B cell (primary cell): ENCODE measurements around the gene UBAC2. TPM values are rescaled to one million over a fixed set of nuclear protein-coding genes. Genes with fewer than 3 reads are reported as not detected.

Experiments used
- ATAC-seq: fragments of 200-7000 bp; cut with Tn5 transposase; one replicate; pipeline ENCODE4 v1.10.0; 2021; ENCODE audit warnings: low read depth, mild to moderate bottlenecking, moderate number of reproducible peaks, moderate library complexity
- CTCF ChIA-PET: fragments of 350-600 bp; sonication (Branson Sonifier 250); formaldehyde crosslinking; loops from one replicate; lab custom pipeline; 2021; ENCODE audit warnings: antibody characterized with exemption, inconsistent platforms; lab: Charles Lee
- POLR2A ChIA-PET: fragments of 350-600 bp; sonication (Branson Sonifier 250); formaldehyde crosslinking; loops from one replicate; lab custom pipeline; 2021; ENCODE audit warnings: antibody characterized with exemption; lab: Charles Lee
- DNase-seq: peaks from one replicate; pipeline ENCODE4 v3.0.0; 2013
- H2AFZ ChIP-seq: 2 replicates; pipeline ENCODE4 v1.6.1; 2012; ENCODE audit warnings: mild to moderate bottlenecking, low read depth, low read length; ENCODE audit not compliant: insufficient read depth, poor library complexity, severe bottlenecking
- H3K27ac ChIP-seq, 2 donors: 1 replicate in 1 of 2; 2 replicates in 1 of 2; pipeline ENCODE4 v1.5.1; 2012 to 2013; ENCODE audit warnings: low read length in 2 of 2, mild to moderate bottlenecking in 2 of 2, moderate library complexity in 1 of 2
- H3K27me3 ChIP-seq, 4 experiments: fragments of 200-600 bp in 1 of 4; sonication (generic) in 1 of 4; replicated peaks in 1 of 4; 1 replicate in 2 of 4; 2 replicates in 2 of 4; pipeline versions ENCODE4 v1.6.1 to v1.7.0; 2013 to 2016; ENCODE audit warnings: low read length in 3 of 4, mild to moderate bottlenecking in 2 of 4, mixed read lengths in 1 of 4, moderate library complexity in 1 of 4; ENCODE audit not compliant: insufficient read depth in 4 of 4, control insufficient read depth in 3 of 4; ENCODE audit errors: control extremely low read depth in 1 of 4
- H3K36me3 ChIP-seq, 2 experiments: replicated peaks in 1 of 2; 1 replicate in 1 of 2; 2 replicates in 1 of 2; pipeline versions ENCODE4 v1.6.1 to v1.7.1; 2013; ENCODE audit warnings: low read length in 1 of 2; ENCODE audit not compliant: insufficient read depth in 2 of 2, control insufficient read depth in 1 of 2; ENCODE audit errors: control extremely low read depth in 1 of 2, extremely low read depth in 1 of 2
- H3K4me1 ChIP-seq, 2 donors: fragments of 200-600 bp in 1 of 2; sonication (generic) in 1 of 2; 1 replicate in 1 of 2; 2 replicates in 1 of 2; pipeline versions ENCODE4 v1.5.1 to v1.6.1; 2013 to 2017; ENCODE audit warnings: low read length in 2 of 2; ENCODE audit not compliant: control insufficient read depth in 2 of 2, insufficient read depth in 2 of 2
- H3K4me2 ChIP-seq: replicated peaks from 2 replicates; pipeline ENCODE3; 2012; ENCODE audit warnings: mild to moderate bottlenecking, low read depth, low read length; ENCODE audit not compliant: poor library complexity, severe bottlenecking
- H3K4me3 ChIP-seq, 5 experiments: fragments of 200-600 bp in 1 of 5; sonication (generic) in 1 of 5; 1 replicate in 3 of 5; 2 replicates in 2 of 5; pipeline versions ENCODE4 v1.5.1 to v1.7.0; 2011 to 2016; ENCODE audit warnings: low read length in 4 of 5, mild to moderate bottlenecking in 4 of 5, low read depth in 2 of 5, control low read depth in 1 of 5, moderate library complexity in 1 of 5; ENCODE audit not compliant: insufficient read depth in 1 of 5; ENCODE audit errors: control extremely low read depth in 1 of 5, extremely low read depth in 1 of 5
- H3K79me2 ChIP-seq: fragments of 200-600 bp; sonication (generic); one replicate; pipeline ENCODE4 v1.6.0; 2016; ENCODE audit warnings: low read length; ENCODE audit not compliant: control insufficient read depth, insufficient read depth
- H3K9ac ChIP-seq: fragments of 200-600 bp; sonication (generic); 2 replicates; pipeline ENCODE4 v1.6.1; 2017; ENCODE audit warnings: mild to moderate bottlenecking, low read length, moderate library complexity
- H3K9me3 ChIP-seq, 3 donors: one replicate each; pipeline versions ENCODE4 v1.6.1 to v1.7.1; 2013; ENCODE audit warnings: low read length in 2 of 3; ENCODE audit not compliant: control insufficient read depth in 2 of 3, insufficient read depth in 1 of 3; ENCODE audit errors: control extremely low read depth in 1 of 3
- H4K20me1 ChIP-seq: 2 replicates; pipeline ENCODE4 v1.6.0; 2012; ENCODE audit warnings: mild to moderate bottlenecking, low read length; ENCODE audit not compliant: insufficient read depth, control insufficient read depth, poor library complexity, severe bottlenecking
- H3K27ac Mint-ChIP-seq: one replicate; pipeline ENCODE4 v1.8.0; 2021; ENCODE audit warnings: mixed read lengths
- H3K27me3 Mint-ChIP-seq: one replicate; pipeline ENCODE4 v1.8.0; 2021; ENCODE audit warnings: mixed read lengths
- H3K4me1 Mint-ChIP-seq: one replicate; pipeline ENCODE4 v1.8.0; 2021; ENCODE audit warnings: mixed read lengths
- H3K4me3 Mint-ChIP-seq: one replicate; pipeline ENCODE4 v1.8.0; 2021; ENCODE audit warnings: mixed read lengths
- H3K9me3 Mint-ChIP-seq: one replicate; pipeline ENCODE4 v1.8.0; 2022; ENCODE audit warnings: mixed read lengths; ENCODE audit not compliant: insufficient read depth
- EZH2 ChIP-seq: IDR thresholded peaks from 2 replicates; pipeline ENCODE4 v1.6.1; 2012; ENCODE audit warnings: borderline replicate concordance, low read depth, mild to moderate bottlenecking, moderate library complexity, low read length; ENCODE audit not compliant: insufficient read depth, poor library complexity, severe bottlenecking
- WGBS: methylation state at CpG from one replicate; pipeline ENCODE4 v1.1.5; 2013; ENCODE audit warnings: missing lambda C conversion rate; ENCODE audit not compliant: insufficient coverage; 5-methylcytosine and 5-hydroxymethylcytosine counted together
- intact Hi-C: fragments of 100-400 bp; cut with micrococcal nuclease; formaldehyde crosslinking; loops from one replicate; pipeline ENCODE4 v1.10.0; 2022
- polyA plus RNA-seq: library from polyadenylated mRNA; depleted of rRNA; stranded (reverse); fragments of >200 nt; gene quantifications from 2 replicates; pipeline ENCODE4 v1.2.3, GENCODE V29; 2012
- total RNA-seq, 2 donors: library from RNA; stranded (reverse); fragments of 120-200 nt in 1 of 2; gene quantifications; 1 replicate in 1 of 2; 2 replicates in 1 of 2; pipeline versions ENCODE4 v1.2.3 to v1.2.4, GENCODE V29; 2013 to 2022
- TF ChIP-seq, protein P1 (sequence below): fragments of 200-600 bp; IDR thresholded peaks from one replicate; pipeline ENCODE4 v1.8.0; 2022; ENCODE audit warnings: antibody characterized with exemption, mild to moderate bottlenecking

UBAC2 gene
- total and polyA plus RNA-seq, 2 donors (not counting 1 experiment from before 2014, with no cell fraction given) = 56.3 to 60.8 TPM

DNA sequence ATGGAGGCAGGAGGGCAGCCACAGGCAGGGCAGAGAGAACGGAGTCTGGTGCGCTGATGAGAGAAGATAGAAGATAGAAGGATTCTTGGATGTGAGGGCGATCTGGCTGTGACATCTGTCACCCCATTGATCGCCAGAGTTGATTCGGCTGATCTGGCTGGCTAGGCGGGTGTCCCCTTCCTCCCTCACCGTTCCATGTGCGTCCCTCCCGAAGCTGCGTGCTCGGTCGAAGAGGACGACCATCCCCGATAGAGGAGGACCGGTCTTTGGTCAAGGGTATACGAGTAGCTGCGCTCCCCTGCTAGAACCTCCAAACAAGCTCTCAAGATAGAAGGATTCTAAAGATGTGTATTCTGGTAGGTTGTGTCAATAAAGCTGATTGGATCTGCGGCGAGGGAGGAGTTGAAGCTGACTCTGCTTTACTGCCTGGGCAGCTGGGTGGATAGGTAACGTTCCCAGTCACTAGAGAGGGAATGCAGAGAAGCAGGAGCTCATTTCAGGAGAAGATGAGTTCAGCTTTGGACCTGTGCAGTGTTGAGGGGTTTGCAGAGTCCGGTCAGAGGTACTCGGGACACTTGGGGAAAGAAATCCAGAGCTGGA, 5.1 kb downstream of the UBAC2 start:
- H3K4me3 ChIP-seq = peak overlapping the region in 1 of 5 experiments; percentile 44
- H3K36me3 ChIP-seq = peaks cover 0 to 23% of the 10 kb centered on the region in 2 experiments
- intact Hi-C loops = no loop called here
- H3K79me2 ChIP-seq = peaks cover 95% of the 10 kb centered on the region
- CTCF ChIA-PET = interaction anchor here (1.1 to 13.6 kb wide), 8 partner anchors 26 to 231 kb away, joined by 3 to 349 read pairs (median 13); partner anchors contain the start of gene GPR18
- TF ChIP-seq EZH2 = no peak
- TF ChIP-seq, protein P1, sequence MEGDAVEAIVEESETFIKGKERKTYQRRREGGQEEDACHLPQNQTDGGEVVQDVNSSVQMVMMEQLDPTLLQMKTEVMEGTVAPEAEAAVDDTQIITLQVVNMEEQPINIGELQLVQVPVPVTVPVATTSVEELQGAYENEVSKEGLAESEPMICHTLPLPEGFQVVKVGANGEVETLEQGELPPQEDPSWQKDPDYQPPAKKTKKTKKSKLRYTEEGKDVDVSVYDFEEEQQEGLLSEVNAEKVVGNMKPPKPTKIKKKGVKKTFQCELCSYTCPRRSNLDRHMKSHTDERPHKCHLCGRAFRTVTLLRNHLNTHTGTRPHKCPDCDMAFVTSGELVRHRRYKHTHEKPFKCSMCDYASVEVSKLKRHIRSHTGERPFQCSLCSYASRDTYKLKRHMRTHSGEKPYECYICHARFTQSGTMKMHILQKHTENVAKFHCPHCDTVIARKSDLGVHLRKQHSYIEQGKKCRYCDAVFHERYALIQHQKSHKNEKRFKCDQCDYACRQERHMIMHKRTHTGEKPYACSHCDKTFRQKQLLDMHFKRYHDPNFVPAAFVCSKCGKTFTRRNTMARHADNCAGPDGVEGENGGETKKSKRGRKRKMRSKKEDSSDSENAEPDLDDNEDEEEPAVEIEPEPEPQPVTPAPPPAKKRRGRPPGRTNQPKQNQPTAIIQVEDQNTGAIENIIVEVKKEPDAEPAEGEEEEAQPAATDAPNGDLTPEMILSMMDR = no peak
- H3K9ac ChIP-seq = peak overlapping the region; percentile 39
- peak overlapping the region; percentile 83 for H3K4me3 Mint-ChIP-seq
- H3K27me3 Mint-ChIP-seq = no peaks in the 10 kb centered on the region
- H3K4me1 ChIP-seq = peaks cover 57 to 67% of the 10 kb centered on the region in 2 donors
- ATAC-seq = no peak
- no peaks in the 10 kb centered on the region for H3K9me3 Mint-ChIP-seq
- POLR2A ChIA-PET = interaction anchor here (0.6 to 3.8 kb wide), 5 partner anchors 9 to 51 kb away, joined by 4 to 17 read pairs (median 5); partner anchors contain the start of gene GPR18
- H3K27ac Mint-ChIP-seq = no peak overlapping the region
- no peaks in the 10 kb centered on the region for H3K9me3 ChIP-seq
- H3K4me2 ChIP-seq = peak overlapping the region; percentile 76
- WGBS = 88% methylated on average over 8 of the region's 22 CpGs
- H4K20me1 ChIP-seq = peaks cover 70% of the 10 kb centered on the region
- no peak overlapping the region for H2AFZ ChIP-seq
- H3K4me1 Mint-ChIP-seq = peaks cover 80% of the 10 kb centered on the region
- DNase-seq = no peak
- H3K27ac ChIP-seq = peak overlapping the region in 1 of 2 donors; percentile 55
- no peaks in the 10 kb centered on the region for H3K27me3 ChIP-seq

DNA sequence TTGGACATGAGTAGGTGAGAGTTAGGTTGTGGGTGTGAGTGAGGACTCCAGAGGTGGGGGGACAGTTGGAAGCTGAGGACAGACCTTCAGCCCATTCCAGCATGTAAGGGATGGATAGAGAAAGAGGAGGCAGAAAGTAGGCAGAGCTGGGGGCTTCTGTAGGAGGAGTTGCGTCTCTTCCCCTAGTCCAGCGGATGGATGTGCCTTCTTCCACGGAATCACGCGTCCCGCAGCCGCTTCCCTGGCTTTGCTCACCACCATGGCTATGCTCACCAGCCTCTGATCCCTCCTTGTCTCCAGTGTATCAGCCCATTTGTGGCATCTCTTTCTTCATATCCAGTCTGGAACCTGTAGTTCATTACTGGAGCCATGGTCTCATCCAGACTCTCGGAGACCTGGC, 5.6 kb downstream of the UBAC2 start:
- H3K4me3 Mint-ChIP-seq = peak overlapping the region; percentile 20
- no peak for ATAC-seq
- Histone ChIP-seq H3K4me1 (peaks cover 57 to 67% of the 10 kb centered on the region in 2 donors), H3K27me3 (no peaks in the 10 kb centered on the region), H2AFZ (no peak overlapping the region), H3K4me2 (peak overlapping the region; percentile 76), H3K4me3 (no peak overlapping the region), H4K20me1 (peaks cover 75% of the 10 kb centered on the region), H3K9me3 (no peaks in the 10 kb centered on the region), H3K27ac (no peak overlapping the region), H3K36me3 (peaks cover 0 to 28% of the 10 kb centered on the region in 2 experiments), H3K79me2 (peaks cover 95% of the 10 kb centered on the region), H3K9ac (no peak overlapping the region)
- no peak for DNase-seq
- H3K4me1 Mint-ChIP-seq = peaks cover 85% of the 10 kb centered on the region
- 97% methylated on average over 8 of the region's 8 CpGs for whole genome bisulfite sequencing
- ChIA-PET POLR2A (interaction anchor here (0.6 to 3.8 kb wide), 4 partner anchors 9 to 51 kb away, joined by 4 to 17 read pairs (median 4); partner anchors contain the start of gene GPR18), CTCF (interaction anchor here (0.6 to 13.6 kb wide), 8 partner anchors 25 to 230 kb away, joined by 3 to 349 read pairs (median 13); partner anchors contain the start of gene GPR18)
- peak overlapping the region; percentile 54 for H3K27ac Mint-ChIP-seq
- no peaks in the 10 kb centered on the region for H3K27me3 Mint-ChIP-seq
- intact Hi-C loops = no loop called here
- no peak for TF ChIP-seq EZH2
- TF ChIP-seq, protein P1 = no peak
- no peaks in the 10 kb centered on the region for H3K9me3 Mint-ChIP-seq
